ENCODE results near the gene CIROP.

DNA sequence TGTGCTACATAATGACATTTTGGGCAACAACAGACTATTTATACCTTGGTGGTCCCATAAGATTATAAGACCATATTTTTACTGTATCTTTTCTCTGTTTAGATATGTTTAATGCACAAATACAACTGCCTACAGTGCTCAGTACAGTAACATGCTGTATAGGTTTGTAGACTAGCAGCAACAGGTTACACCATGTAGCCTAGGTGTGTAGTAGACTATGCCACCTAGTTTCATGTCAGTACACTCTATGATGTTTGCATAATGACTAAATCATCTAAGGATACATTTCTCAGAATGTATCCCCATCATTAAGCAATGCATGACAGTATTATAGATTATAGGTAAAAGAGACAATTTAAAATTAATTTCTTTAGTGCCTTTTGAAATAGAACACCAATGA, 45.0 kb upstream of the CIROP start:
- TF ChIP-seq ETV6 (CRISPR knock-in tag; IDR thresholded peaks at IDR 0.05) (no peak), ESRRA (CRISPR knock-in tag; IDR thresholded peaks at IDR 0.05; ENCODE audit: borderline replicate concordance) (no peak), TEAD4 (CRISPR knock-in tag; IDR thresholded peaks at IDR 0.05) (no peak), SP1 (CRISPR knock-in tag; conservative IDR thresholded peaks at IDR 0.05) (no peak), NR2C2 (CRISPR knock-in tag; IDR thresholded peaks at IDR 0.05) (no peak), ZNF671 (CRISPR knock-in tag; IDR thresholded peaks at IDR 0.05) (no peak)
- TF ChIP-seq, protein P1, sequence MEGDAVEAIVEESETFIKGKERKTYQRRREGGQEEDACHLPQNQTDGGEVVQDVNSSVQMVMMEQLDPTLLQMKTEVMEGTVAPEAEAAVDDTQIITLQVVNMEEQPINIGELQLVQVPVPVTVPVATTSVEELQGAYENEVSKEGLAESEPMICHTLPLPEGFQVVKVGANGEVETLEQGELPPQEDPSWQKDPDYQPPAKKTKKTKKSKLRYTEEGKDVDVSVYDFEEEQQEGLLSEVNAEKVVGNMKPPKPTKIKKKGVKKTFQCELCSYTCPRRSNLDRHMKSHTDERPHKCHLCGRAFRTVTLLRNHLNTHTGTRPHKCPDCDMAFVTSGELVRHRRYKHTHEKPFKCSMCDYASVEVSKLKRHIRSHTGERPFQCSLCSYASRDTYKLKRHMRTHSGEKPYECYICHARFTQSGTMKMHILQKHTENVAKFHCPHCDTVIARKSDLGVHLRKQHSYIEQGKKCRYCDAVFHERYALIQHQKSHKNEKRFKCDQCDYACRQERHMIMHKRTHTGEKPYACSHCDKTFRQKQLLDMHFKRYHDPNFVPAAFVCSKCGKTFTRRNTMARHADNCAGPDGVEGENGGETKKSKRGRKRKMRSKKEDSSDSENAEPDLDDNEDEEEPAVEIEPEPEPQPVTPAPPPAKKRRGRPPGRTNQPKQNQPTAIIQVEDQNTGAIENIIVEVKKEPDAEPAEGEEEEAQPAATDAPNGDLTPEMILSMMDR (IDR thresholded peaks at IDR 0.05): no peak
- TF ChIP-seq, protein P2, sequence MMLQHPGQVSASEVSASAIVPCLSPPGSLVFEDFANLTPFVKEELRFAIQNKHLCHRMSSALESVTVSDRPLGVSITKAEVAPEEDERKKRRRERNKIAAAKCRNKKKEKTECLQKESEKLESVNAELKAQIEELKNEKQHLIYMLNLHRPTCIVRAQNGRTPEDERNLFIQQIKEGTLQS (CRISPR knock-in tag; conservative IDR thresholded peaks at IDR 0.05): no peak
- TF ChIP-seq, protein P3, sequence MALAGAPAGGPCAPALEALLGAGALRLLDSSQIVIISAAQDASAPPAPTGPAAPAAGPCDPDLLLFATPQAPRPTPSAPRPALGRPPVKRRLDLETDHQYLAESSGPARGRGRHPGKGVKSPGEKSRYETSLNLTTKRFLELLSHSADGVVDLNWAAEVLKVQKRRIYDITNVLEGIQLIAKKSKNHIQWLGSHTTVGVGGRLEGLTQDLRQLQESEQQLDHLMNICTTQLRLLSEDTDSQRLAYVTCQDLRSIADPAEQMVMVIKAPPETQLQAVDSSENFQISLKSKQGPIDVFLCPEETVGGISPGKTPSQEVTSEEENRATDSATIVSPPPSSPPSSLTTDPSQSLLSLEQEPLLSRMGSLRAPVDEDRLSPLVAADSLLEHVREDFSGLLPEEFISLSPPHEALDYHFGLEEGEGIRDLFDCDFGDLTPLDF (CRISPR knock-in tag; IDR thresholded peaks at IDR 0.05): no peak
- TF ChIP-seq, protein P4, sequence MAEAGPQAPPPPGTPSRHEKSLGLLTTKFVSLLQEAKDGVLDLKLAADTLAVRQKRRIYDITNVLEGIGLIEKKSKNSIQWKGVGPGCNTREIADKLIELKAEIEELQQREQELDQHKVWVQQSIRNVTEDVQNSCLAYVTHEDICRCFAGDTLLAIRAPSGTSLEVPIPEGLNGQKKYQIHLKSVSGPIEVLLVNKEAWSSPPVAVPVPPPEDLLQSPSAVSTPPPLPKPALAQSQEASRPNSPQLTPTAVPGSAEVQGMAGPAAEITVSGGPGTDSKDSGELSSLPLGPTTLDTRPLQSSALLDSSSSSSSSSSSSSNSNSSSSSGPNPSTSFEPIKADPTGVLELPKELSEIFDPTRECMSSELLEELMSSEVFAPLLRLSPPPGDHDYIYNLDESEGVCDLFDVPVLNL (CRISPR knock-in tag; IDR thresholded peaks at IDR 0.05; ENCODE audit: borderline replicate concordance, low read depth): no peak
- TF ChIP-seq, protein P5, sequence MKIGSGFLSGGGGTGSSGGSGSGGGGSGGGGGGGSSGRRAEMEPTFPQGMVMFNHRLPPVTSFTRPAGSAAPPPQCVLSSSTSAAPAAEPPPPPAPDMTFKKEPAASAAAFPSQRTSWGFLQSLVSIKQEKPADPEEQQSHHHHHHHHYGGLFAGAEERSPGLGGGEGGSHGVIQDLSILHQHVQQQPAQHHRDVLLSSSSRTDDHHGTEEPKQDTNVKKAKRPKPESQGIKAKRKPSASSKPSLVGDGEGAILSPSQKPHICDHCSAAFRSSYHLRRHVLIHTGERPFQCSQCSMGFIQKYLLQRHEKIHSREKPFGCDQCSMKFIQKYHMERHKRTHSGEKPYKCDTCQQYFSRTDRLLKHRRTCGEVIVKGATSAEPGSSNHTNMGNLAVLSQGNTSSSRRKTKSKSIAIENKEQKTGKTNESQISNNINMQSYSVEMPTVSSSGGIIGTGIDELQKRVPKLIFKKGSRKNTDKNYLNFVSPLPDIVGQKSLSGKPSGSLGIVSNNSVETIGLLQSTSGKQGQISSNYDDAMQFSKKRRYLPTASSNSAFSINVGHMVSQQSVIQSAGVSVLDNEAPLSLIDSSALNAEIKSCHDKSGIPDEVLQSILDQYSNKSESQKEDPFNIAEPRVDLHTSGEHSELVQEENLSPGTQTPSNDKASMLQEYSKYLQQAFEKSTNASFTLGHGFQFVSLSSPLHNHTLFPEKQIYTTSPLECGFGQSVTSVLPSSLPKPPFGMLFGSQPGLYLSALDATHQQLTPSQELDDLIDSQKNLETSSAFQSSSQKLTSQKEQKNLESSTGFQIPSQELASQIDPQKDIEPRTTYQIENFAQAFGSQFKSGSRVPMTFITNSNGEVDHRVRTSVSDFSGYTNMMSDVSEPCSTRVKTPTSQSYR (CRISPR knock-in tag; IDR thresholded peaks at IDR 0.05): no peak

All from WTC11 (cell line).